GM21447 (cell line): ENCODE results near the gene OR6B3.
"Not testable (repeated sequence)": the region's sequence is repeated elsewhere in the genome, so short reads cannot be mapped to it uniquely, and the experiment has no call there.

ENCODE experiments used
- ATAC-seq: cut with Tn5 transposase; IDR thresholded peaks from one replicate; pipeline ENCODE4 v1.9.1; 2021; ENCODE audit not compliant: unreplicated experiment

The OR6B3 gene

DNA sequence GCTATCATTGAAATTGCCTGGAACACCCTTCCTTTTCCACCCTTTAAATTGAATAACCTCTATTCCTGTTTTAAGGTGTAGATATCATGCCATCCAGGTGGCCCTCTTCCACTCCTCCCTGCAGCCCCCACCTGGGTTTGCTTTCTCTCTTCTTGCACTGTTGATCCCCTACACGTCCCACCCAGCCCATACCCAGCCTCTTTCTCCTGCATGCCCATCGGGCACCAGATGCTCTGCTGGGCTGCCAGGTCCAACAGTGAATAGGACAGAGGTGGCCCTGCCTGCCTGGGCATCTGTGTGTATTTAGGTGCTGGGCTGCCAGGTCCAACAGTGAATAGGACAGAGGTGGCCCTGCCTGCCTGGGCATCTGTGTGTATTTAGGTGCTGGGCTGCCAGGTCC is 9.2 kb downstream of the OR6B3 start:
- ATAC-seq = not testable (repeated sequence)

DNA sequence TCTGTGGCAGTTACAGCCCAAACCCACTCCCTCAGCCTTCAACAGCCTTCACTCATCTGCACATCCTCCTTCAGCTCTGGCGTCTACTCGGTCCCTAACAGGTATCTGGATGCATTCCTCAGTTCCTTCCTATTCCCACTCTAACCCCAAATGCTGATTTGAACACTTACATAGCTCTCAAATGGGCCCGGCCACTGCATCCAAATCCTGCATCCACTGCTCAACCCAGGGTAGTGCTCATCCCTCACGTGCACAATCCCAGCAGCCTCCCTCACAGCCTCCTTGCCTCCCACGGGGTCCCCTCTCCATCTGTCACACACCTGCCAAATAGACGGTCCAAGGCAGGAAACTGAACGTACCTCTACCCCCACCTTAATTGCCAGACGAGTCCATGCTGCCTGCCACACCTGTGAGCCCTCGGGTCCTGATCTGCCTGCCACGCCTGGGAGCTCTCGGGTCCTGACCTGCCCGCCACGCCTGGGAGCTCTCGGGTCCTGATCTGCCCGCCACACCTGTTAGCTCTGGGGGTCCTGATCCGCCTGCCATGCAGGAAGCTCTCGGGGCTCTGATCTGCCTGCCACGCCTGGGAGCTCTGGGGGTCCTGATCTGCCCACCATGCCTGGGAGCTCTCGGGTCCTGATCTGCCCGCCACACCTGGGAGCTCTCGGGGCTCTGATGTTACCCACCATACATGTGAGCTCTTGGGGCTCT is 9.9 kb downstream of the OR6B3 start:
- no peak for ATAC-seq

DNA sequence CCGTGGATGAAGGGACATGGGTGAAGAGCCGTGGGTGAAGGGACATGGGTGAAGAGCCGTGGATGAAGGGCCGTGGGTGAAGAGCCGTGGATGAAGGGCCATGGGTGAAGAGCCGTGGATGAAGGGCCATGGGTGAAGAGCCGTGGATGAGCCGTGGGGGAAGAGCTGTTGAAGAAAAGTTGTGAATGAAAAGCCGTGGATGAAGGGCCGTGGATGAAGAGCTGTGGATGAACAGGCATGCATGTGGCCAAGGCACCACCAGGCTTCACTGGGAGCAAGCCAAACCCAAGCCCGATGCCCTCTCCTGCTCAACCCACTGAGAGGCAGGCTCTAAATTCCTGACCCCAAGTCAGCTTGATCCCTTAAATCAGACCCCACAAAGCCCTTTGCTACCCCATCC is 10.6 kb downstream of the OR6B3 start:
- ATAC-seq = no peak

GRCh38 chr2:240041363-240041762 is 12.0 kb downstream of the OR6B3 start:
- ATAC-seq = no peak

- no peak for ATAC-seq
These were observed 16.0 kb downstream of the OR6B3 start for GRCh38 chr2:240037358-240037757.

DNA sequence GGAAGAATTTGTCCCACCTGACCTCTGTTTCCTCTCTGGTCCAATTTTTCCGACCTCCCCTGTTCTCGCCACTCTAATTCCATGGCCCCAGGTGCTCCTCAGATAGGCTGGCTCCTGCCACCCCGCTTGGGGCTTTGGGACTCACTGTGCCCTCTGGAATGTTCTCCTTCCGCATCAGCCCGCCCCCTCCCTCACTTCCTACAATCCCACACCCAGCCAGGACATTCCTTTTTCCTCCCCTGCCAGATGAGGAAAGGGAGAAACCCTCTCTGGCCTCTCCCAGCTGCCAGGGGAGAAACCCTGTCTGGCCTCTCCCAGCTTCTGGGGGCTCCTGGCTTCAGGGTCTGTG is 20.0 kb downstream of the OR6B3 start:
- ATAC-seq = no peak

DNA sequence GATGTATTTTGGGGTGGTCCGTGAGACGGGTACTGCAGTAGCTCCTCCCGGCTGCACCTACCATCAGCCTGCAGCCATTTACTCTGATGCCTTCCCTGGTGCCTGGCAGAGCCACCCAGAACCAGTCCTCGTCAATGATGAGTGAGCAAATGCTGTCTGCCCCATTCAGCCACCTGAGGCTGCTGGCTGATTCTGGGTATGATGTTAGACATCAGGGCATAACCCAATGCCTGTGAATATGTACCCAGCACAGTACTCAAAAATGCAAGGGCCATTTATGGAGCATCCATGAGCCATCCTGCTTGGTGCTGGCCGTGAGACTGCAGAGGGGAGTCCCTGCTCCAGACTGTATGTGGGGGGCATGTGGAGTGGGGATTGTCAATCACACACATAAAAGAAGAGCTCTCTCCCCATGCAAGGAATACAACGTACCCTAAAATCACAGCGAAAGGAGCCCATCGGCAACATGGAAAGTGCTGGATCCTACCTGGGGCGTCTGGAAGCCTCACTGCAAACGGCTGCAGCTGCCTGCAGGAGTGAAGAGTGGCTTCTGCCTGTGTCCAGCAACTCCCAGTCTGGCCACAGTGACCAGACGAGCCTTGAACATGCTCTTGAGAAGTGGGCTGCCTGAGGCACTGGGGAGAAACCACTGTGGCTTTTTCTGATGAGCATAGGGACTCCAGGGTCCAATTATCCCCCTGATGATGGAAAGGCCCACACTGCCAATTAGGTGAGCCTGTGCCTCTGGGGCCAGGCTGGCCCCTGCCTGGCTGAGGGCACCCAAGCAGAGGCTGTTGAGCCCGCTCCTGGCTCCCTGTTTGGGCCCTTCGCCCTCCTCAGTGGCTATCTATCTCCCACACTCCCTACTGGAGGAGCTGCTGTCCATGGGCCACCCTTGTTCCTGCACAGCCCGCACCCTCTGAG is 20.7 kb downstream of the OR6B3 start:
- no peak for ATAC-seq

DNA sequence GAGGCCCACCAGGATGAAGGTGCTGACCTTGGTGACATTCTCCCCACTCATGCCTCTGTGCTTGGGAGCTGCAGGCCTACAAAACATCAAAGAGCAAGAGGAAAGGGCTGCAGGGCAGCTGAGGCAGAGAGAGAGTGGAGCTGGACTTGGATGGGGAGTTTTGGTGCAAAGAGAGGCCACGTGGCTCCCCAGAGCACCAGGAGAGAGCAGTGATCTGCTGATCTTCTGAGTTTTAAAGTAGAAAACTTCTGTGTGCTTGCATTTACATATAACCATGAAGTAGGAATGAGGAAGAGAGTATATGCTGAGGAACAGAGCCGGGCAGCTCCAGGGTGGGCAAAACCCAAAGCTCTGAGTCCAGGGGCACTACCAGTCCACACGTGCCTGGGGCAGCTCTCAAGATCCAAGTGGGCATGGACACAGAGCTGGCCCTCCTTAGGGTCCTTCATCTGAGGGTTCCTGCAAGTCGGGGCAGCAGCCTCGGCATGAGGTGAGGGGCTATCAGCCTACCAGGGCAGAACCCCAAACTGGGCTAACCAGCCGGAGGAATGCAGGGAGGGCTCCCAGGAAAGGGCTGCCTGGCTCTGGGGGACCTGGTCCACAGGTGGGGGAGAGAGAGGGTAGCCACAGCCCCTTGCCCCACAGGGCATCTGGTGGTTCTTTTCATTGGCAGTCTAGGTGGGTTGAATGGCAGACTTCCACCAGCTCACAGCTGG is 22.8 kb downstream of the OR6B3 start, which contains the start of gene OR6B2:
TSS of gene OR6B2 (minus strand) at position 51 of the 716 bp plus-strand sequence. CDS start at position 51, 0 bp downstream.
- ATAC-seq = no peak

DNA sequence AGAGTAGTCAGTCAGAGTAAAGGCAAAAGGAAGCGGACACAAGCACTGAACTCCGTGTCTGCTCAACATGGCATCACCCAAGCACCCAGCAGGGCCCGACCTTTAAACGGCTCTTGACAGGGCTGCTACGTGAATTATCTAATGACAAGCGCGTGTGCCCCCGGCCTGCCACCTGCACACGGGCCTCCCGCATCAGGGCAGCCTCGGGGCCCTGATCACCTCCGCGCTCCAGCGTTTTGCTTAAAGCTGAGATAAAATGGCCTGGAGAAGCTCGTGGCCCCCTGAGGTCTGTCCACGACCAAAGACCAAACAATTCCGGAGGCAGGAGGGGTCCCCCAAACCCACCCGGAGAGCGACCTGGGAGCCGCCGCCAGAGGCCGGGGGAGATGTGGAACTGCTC is 28.6 kb downstream of the OR6B3 start:
- peak; percentile 5 for ATAC-seq

- ATAC-seq = no peak
These were observed 29.5 kb downstream of the OR6B3 start for GRCh38 chr2:240023792-240024191.

- ATAC-seq = no peak
These were observed 31.7 kb downstream of the OR6B3 start for GRCh38 chr2:240021488-240022104.

DNA sequence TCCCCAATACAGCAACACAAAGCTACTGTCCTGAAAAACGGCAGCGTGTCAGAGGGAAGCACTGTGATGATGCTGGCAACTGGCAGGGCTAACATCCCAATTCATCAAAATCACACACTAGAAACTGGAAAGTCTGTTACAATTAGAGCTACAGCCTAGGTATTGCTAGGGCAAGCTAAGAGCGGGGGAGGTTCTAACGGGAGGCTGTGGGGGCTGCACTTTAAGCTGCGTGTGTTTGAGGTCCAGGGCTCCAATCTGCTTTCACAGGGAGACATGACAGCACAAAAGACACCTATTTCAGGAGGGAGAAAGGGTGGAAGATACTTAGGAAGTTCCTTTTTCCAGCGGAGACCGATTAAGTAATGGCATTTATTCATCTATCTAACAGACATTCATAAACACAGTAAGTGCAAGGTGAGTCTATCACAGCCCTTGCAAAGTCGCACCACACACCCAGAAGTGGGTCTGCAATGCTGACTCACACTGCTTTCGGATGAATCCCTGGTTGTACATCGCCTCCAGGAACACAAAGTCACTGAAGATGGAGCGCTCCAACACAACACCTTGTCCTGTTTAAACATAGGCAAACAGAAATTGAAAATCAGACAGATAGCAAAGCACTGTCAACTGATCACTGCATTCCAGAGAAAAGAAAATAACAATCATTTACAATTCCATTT is 35.1 kb downstream of the OR6B3 start:
- no peak for ATAC-seq

- no peak for ATAC-seq
These were observed 39.0 kb downstream of the OR6B3 start for GRCh38 chr2:240014327-240014726.

DNA sequence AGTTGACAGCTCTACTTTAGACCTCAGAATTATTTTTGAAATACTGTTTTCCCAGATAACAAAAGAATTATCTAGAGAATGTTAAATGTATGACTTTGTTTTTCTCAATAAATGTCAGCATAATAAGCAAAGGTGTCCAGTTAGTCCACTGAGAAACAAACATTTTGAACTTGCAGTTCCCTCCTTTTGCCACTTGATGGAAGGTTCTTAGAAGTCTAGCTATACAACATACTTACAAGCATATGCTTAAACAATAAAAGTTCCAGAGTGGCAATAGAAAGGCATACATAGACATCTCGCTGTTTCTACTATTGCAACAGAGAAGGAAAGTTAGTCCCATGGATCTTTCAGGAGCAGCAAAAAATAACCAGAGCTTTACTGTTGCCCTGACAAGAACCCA is 40.0 kb downstream of the OR6B3 start:
- ATAC-seq = no peak

DNA sequence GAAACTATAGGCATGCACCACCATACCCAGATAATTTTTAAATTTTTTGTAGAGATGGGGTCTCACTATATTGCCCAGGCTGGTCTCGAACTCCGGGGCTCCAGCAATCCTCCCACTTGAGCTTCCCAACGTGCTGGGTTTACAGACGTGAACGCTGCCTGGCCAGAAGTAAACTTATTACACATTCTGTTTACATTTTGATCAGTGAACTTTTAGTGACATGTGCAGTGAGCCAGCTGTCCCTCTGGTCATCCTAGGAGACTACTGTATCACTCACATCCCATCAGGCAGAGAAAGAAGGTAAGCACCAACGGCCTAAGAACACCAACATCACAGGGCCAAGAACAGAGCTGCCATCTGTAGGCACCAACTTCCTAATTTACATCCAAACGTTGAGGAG is 50.3 kb downstream of the OR6B3 start:
- no peak for ATAC-seq

- no peak for ATAC-seq
These were observed 52.6 kb downstream of the OR6B3 start for GRCh38 chr2:240000671-240001070.

- no peak for ATAC-seq
These were observed 55.5 kb downstream of the OR6B3 start for GRCh38 chr2:239997686-239998409.
